ENCODE data around the gene CPEB3. TPM values are rescaled to one million over a fixed set of nuclear protein-coding genes. Genes with fewer than 3 reads are reported as not detected.

Gene CPEB3
- polyA plus RNA-seq, 2 donors: 1.9 to 2.3 TPM

DNA sequence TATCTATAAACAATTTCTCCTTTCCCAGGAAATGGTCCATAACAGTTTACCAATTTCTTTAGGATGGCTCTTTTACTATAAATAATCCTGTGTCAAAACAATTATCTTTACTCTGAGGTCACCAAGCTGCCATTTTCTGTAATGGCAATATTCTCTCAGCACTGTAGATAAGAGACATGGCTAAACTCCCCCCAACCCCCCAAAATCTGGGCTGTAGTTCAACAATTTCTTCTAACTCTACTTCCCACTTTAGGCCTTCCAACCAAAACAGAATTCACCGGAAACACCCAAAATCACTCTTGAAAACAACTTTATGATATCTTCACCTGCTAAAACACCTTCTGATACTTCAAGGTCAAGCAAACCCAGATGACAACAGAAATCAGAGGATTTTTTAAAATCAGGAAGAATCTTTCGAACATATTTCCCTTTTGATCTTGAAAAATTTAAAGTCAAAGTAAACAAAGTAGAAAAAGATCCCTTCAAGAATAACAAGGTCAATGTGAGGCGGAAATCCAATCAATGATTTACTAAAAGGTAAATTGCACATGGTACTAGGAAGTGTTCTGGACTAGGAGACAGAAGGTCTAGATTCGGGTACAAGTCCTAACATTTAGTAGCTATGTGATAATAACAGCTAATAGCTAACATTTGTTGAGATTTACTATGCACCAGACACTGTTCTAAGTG, 176.8 kb downstream of the CPEB3 start:
- Histone ChIP-seq H3K27me3 (ENCODE audit: control insufficient read depth in 1 of 2, insufficient read depth in 2 of 2, low read length in 2 of 2) (no peaks in the 10 kb centered on the region), H3K36me3 (ENCODE audit: control insufficient read depth in 2 of 2, insufficient read depth in 2 of 2, low read length in 1 of 2) (peaks cover 0 to 2% of the 10 kb centered on the region in 2 donors)

DNA sequence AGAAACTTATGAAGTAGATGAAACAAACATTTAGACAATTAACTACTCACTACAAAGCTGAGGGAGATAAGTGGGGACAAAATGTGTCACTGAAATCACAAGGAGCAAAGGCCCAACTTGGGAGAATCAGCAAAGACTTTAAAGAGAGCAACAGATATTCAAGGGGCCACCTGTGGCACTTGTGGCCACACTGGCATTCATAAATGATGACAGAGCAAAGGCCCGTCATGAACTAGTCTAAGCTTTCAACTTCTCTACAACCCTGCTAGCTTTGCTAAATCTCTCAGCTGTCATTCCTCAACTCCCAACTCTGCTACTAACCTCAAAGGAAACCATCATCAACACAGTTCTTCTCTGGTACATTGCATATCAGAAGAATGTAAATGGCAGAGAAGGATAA, 178.4 kb downstream of the CPEB3 start:
- 77 to 88% methylated on average over 1 of the region's 1 CpG for WGBS, 2 donors
- no peaks in the 10 kb centered on the region for H3K27me3 ChIP-seq (ENCODE audit: control insufficient read depth in 1 of 2, insufficient read depth in 2 of 2, low read length in 2 of 2)
- peaks cover 0 to 2% of the 10 kb centered on the region in 2 donors for H3K36me3 ChIP-seq (ENCODE audit: control insufficient read depth in 2 of 2, insufficient read depth in 2 of 2, low read length in 1 of 2)
- no peaks in the 10 kb centered on the region for H3K4me1 ChIP-seq (ENCODE audit: control insufficient read depth in 2 of 2, insufficient read depth in 2 of 2, low read length in 1 of 2)
- H3K9me3 ChIP-seq (ENCODE audit: control insufficient read depth in 2 of 2, insufficient read depth in 1 of 2, low read depth in 1 of 2, low read length in 1 of 2): no peaks in the 10 kb centered on the region
- no peak overlapping the region for H3K4me3 ChIP-seq (ENCODE audit: low read depth in 1 of 2, low read length in 2 of 2)
- H3K27ac ChIP-seq (ENCODE audit: low read depth in 2 of 2, low read length in 1 of 2): no peak overlapping the region

More for the DNA sequence above, 176.8 kb downstream of the CPEB3 start:
- WGBS, 2 donors: 73 to 92% methylated on average over 4 of the region's 4 CpGs
- Histone ChIP-seq H3K9me3 (ENCODE audit: control insufficient read depth in 2 of 2, insufficient read depth in 1 of 2, low read depth in 1 of 2, low read length in 1 of 2) (no peaks in the 10 kb centered on the region), H3K4me1 (ENCODE audit: control insufficient read depth in 2 of 2, insufficient read depth in 2 of 2, low read length in 1 of 2) (no peaks in the 10 kb centered on the region), H3K4me3 (ENCODE audit: low read depth in 1 of 2, low read length in 2 of 2) (no peak overlapping the region), H3K27ac (ENCODE audit: low read depth in 2 of 2, low read length in 1 of 2) (no peak overlapping the region)

DNA sequence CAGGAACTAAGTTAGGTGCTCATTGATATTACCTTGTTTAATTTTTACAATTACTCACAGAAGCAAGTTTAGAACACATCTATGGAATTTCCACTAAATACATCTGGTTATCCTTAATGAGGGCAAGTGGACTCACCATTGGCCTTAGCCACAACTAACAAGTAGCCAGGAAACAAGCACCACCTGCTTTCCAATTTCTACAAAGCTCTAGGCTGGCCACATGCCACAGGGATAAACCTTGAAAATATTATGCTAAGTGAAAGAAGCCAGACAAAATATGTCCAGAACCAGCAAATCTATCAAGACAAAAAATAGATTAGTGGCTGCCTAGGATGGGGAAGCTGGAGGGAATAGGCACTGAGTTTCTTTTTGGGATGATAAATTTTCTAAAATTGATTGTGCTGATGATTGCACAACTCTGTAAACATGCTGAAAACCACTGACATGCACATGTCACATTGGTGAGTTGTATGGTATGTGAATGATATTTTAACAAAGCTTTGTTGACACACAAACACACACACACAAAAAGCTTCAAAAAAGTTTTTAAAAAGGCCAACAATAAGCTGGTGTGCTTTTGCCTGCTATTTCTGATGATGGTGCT, 179.4 kb downstream of the CPEB3 start:
- no peak overlapping the region for H3K27ac ChIP-seq (ENCODE audit: low read depth in 2 of 2, low read length in 1 of 2)
- H3K36me3 ChIP-seq (ENCODE audit: control insufficient read depth in 2 of 2, insufficient read depth in 2 of 2, low read length in 1 of 2): peaks cover 0 to 2% of the 10 kb centered on the region in 2 donors
- H3K4me3 ChIP-seq (ENCODE audit: low read depth in 1 of 2, low read length in 2 of 2): no peak overlapping the region
- no peaks in the 10 kb centered on the region for H3K4me1 ChIP-seq (ENCODE audit: control insufficient read depth in 2 of 2, insufficient read depth in 2 of 2, low read length in 1 of 2)
- H3K27me3 ChIP-seq (ENCODE audit: control insufficient read depth in 1 of 2, insufficient read depth in 2 of 2, low read length in 2 of 2): no peaks in the 10 kb centered on the region
- H3K9me3 ChIP-seq (ENCODE audit: control insufficient read depth in 2 of 2, insufficient read depth in 1 of 2, low read depth in 1 of 2, low read length in 1 of 2): no peaks in the 10 kb centered on the region

GRCh38 chr10:92110039-92110794, 180.7 kb downstream of the CPEB3 start:
- H3K4me1 ChIP-seq (ENCODE audit: control insufficient read depth in 2 of 2, insufficient read depth in 2 of 2, low read length in 1 of 2): no peaks in the 10 kb centered on the region
- WGBS, 2 donors: 82 to 85% methylated on average over 6 of the region's 6 CpGs
- no peaks in the 10 kb centered on the region for H3K9me3 ChIP-seq (ENCODE audit: control insufficient read depth in 2 of 2, insufficient read depth in 1 of 2, low read depth in 1 of 2, low read length in 1 of 2)
- no peak overlapping the region for H3K4me3 ChIP-seq (ENCODE audit: low read depth in 1 of 2, low read length in 2 of 2)
- H3K27me3 ChIP-seq (ENCODE audit: control insufficient read depth in 1 of 2, insufficient read depth in 2 of 2, low read length in 2 of 2): no peaks in the 10 kb centered on the region
- no peak overlapping the region for H3K27ac ChIP-seq (ENCODE audit: low read depth in 2 of 2, low read length in 1 of 2)
- peaks cover 0 to 2% of the 10 kb centered on the region in 2 donors for H3K36me3 ChIP-seq (ENCODE audit: control insufficient read depth in 2 of 2, insufficient read depth in 2 of 2, low read length in 1 of 2)

- H3K27ac ChIP-seq (ENCODE audit: low read depth in 2 of 2, low read length in 1 of 2): no peak overlapping the region
- no peaks in the 10 kb centered on the region for H3K9me3 ChIP-seq (ENCODE audit: control insufficient read depth in 2 of 2, insufficient read depth in 1 of 2, low read depth in 1 of 2, low read length in 1 of 2)
- no peaks in the 10 kb centered on the region for H3K4me1 ChIP-seq (ENCODE audit: control insufficient read depth in 2 of 2, insufficient read depth in 2 of 2, low read length in 1 of 2)
- no peak overlapping the region for H3K4me3 ChIP-seq (ENCODE audit: low read depth in 1 of 2, low read length in 2 of 2)
- no peaks in the 10 kb centered on the region for H3K27me3 ChIP-seq (ENCODE audit: control insufficient read depth in 1 of 2, insufficient read depth in 2 of 2, low read length in 2 of 2)
- 82 to 96% methylated on average over 2 of the region's 2 CpGs for WGBS, 2 donors
- peaks cover 0 to 2% of the 10 kb centered on the region in 2 donors for H3K36me3 ChIP-seq (ENCODE audit: control insufficient read depth in 2 of 2, insufficient read depth in 2 of 2, low read length in 1 of 2)
Measured at GRCh38 chr10:92108747-92109146, 182.1 kb downstream of the CPEB3 start.

- H3K4me3 ChIP-seq (ENCODE audit: low read depth in 1 of 2, low read length in 2 of 2): no peak overlapping the region
Measured at GRCh38 chr10:92108120-92108519, 182.8 kb downstream of the CPEB3 start.

GRCh38 chr10:92103376-92104090, 187.3 kb downstream of the CPEB3 start:
- Histone ChIP-seq H3K36me3 (ENCODE audit: control insufficient read depth in 2 of 2, insufficient read depth in 2 of 2, low read length in 1 of 2) (no peaks in the 10 kb centered on the region), H3K27me3 (ENCODE audit: control insufficient read depth in 1 of 2, insufficient read depth in 2 of 2, low read length in 2 of 2) (no peaks in the 10 kb centered on the region), H3K4me1 (ENCODE audit: control insufficient read depth in 2 of 2, insufficient read depth in 2 of 2, low read length in 1 of 2) (no peaks in the 10 kb centered on the region), H3K9me3 (ENCODE audit: control insufficient read depth in 2 of 2, insufficient read depth in 1 of 2, low read depth in 1 of 2, low read length in 1 of 2) (no peaks in the 10 kb centered on the region), H3K27ac (ENCODE audit: low read depth in 2 of 2, low read length in 1 of 2) (no peak overlapping the region), H3K4me3 (ENCODE audit: low read depth in 1 of 2, low read length in 2 of 2) (no peak overlapping the region)
- WGBS, 2 donors: 74 to 79% methylated on average over 2 of the region's 2 CpGs

More at GRCh38 chr10:92108120-92108519, 182.8 kb downstream of the CPEB3 start:
- H3K4me1 ChIP-seq (ENCODE audit: control insufficient read depth in 2 of 2, insufficient read depth in 2 of 2, low read length in 1 of 2): no peaks in the 10 kb centered on the region
- H3K9me3 ChIP-seq (ENCODE audit: control insufficient read depth in 2 of 2, insufficient read depth in 1 of 2, low read depth in 1 of 2, low read length in 1 of 2): no peaks in the 10 kb centered on the region
- H3K27ac ChIP-seq (ENCODE audit: low read depth in 2 of 2, low read length in 1 of 2): no peak overlapping the region
- peaks cover 0 to 2% of the 10 kb centered on the region in 2 donors for H3K36me3 ChIP-seq (ENCODE audit: control insufficient read depth in 2 of 2, insufficient read depth in 2 of 2, low read length in 1 of 2)
- H3K27me3 ChIP-seq (ENCODE audit: control insufficient read depth in 1 of 2, insufficient read depth in 2 of 2, low read length in 2 of 2): no peaks in the 10 kb centered on the region

DNA sequence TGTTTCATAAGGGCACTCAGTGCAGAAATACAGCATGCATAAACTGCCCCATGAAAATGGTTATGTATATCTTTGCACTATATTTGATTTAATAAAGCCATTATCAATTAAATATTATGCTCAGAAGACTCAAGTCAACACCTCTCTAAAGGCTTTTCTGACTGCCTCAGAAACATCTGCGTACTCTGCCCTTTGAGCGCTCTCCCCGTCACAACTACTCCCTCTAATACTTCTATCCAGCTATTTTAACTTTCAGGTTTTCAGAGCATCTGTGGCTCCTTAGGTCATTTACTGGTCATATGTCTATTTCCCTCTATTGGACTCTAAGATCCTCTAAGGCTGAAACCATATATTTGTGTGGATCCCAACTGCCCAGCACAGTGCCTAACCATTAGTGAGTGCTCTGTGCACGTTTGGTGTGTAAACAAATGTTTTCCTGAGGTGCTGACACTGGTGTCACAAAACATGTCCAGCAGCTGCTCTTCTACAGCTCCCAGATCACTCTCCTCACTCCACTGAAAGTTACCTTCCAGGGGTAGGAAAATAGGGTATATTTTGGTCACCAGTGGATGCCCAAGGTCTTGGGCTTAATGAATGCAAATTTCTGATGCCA, 188.2 kb downstream of the CPEB3 start:
- no peak overlapping the region for H3K4me3 ChIP-seq (ENCODE audit: low read depth in 1 of 2, low read length in 2 of 2)
- H3K27me3 ChIP-seq (ENCODE audit: control insufficient read depth in 1 of 2, insufficient read depth in 2 of 2, low read length in 2 of 2): no peaks in the 10 kb centered on the region
- H3K36me3 ChIP-seq (ENCODE audit: control insufficient read depth in 2 of 2, insufficient read depth in 2 of 2, low read length in 1 of 2): no peaks in the 10 kb centered on the region
- H3K4me1 ChIP-seq (ENCODE audit: control insufficient read depth in 2 of 2, insufficient read depth in 2 of 2, low read length in 1 of 2): no peaks in the 10 kb centered on the region
- H3K9me3 ChIP-seq (ENCODE audit: control insufficient read depth in 2 of 2, insufficient read depth in 1 of 2, low read depth in 1 of 2, low read length in 1 of 2): no peaks in the 10 kb centered on the region
- 82 to 89% methylated on average over 4 of the region's 4 CpGs for WGBS, 2 donors
- no peak overlapping the region for H3K27ac ChIP-seq (ENCODE audit: low read depth in 2 of 2, low read length in 1 of 2)

GRCh38 chr10:92094960-92095359, 195.9 kb downstream of the CPEB3 start:
- WGBS, 2 donors: 93 to 96% methylated on average over 2 of the region's 2 CpGs
- Histone ChIP-seq H3K27ac (ENCODE audit: low read depth in 2 of 2, low read length in 1 of 2) (no peak overlapping the region), H3K4me1 (ENCODE audit: control insufficient read depth in 2 of 2, insufficient read depth in 2 of 2, low read length in 1 of 2) (peaks cover 0 to 2% of the 10 kb centered on the region in 2 donors)

More at GRCh38 chr10:92094960-92095359, 195.9 kb downstream of the CPEB3 start:
- Histone ChIP-seq H3K9me3 (ENCODE audit: control insufficient read depth in 2 of 2, insufficient read depth in 1 of 2, low read depth in 1 of 2, low read length in 1 of 2) (no peaks in the 10 kb centered on the region), H3K4me3 (ENCODE audit: low read depth in 1 of 2, low read length in 2 of 2) (no peak overlapping the region), H3K36me3 (ENCODE audit: control insufficient read depth in 2 of 2, insufficient read depth in 2 of 2, low read length in 1 of 2) (no peaks in the 10 kb centered on the region), H3K27me3 (ENCODE audit: control insufficient read depth in 1 of 2, insufficient read depth in 2 of 2, low read length in 2 of 2) (no peaks in the 10 kb centered on the region)

All from esophagus (tissue), 2 donors.